Measurements from ENCODE around the gene RNF19B. TPM values are rescaled to one million over a fixed set of nuclear protein-coding genes. Genes with fewer than 3 reads are reported as not detected.

The RNF19B gene
- total RNA-seq, 1 donor from 2014 or later, result 18.7 TPM

GRCh38 chr1:33009561-33009960 is 45.0 kb upstream of the RNF19B start:
- Mint-ChIP-seq H3K4me1 (ENCODE audit: low read depth, unreplicated experiment) (peaks cover 9% of the 10 kb centered on the region), H3K9me3 (ENCODE audit: unreplicated experiment) (peaks cover 3% of the 10 kb centered on the region), H3K4me3 (ENCODE audit: unreplicated experiment) (no peak overlapping the region), H3K36me3 (ENCODE audit: unreplicated experiment) (no peaks in the 10 kb centered on the region), H3K27ac (ENCODE audit: unreplicated experiment) (no peak overlapping the region), H3K27me3 (ENCODE audit: unreplicated experiment) (peaks cover 1% of the 10 kb centered on the region)
- no peak for DNase-seq
- TF ChIP-seq CTCF (IDR thresholded peaks at IDR 0.05; ENCODE audit: partially characterized antibody, unreplicated experiment), result no peak

- TF ChIP-seq CTCF (IDR thresholded peaks at IDR 0.05; ENCODE audit: partially characterized antibody, unreplicated experiment), result no peak
- H3K27ac Mint-ChIP-seq (ENCODE audit: unreplicated experiment), result no peak overlapping the region
- H3K4me3 Mint-ChIP-seq (ENCODE audit: unreplicated experiment), result no peak overlapping the region
- peaks cover 9% of the 10 kb centered on the region for H3K4me1 Mint-ChIP-seq (ENCODE audit: low read depth, unreplicated experiment)
- no peak for DNase-seq
- H3K9me3 Mint-ChIP-seq (ENCODE audit: unreplicated experiment), result peaks cover 3% of the 10 kb centered on the region
- peaks cover 1% of the 10 kb centered on the region for H3K27me3 Mint-ChIP-seq (ENCODE audit: unreplicated experiment)
- no peaks in the 10 kb centered on the region for H3K36me3 Mint-ChIP-seq (ENCODE audit: unreplicated experiment)
These were observed 43.7 kb upstream of the RNF19B start for GRCh38 chr1:33008051-33008914.

GRCh38 chr1:33007190-33008050 is 42.8 kb upstream of the RNF19B start:
- Mint-ChIP-seq H3K27me3 (ENCODE audit: unreplicated experiment) (peaks cover 1% of the 10 kb centered on the region), H3K9me3 (ENCODE audit: unreplicated experiment) (peaks cover 3% of the 10 kb centered on the region), H3K4me3 (ENCODE audit: unreplicated experiment) (peak overlapping the region; percentile 20), H3K36me3 (ENCODE audit: unreplicated experiment) (no peaks in the 10 kb centered on the region), H3K27ac (ENCODE audit: unreplicated experiment) (no peak overlapping the region), H3K4me1 (ENCODE audit: low read depth, unreplicated experiment) (peaks cover 9% of the 10 kb centered on the region)
- peak; percentile 25 for DNase-seq
- peak; percentile 30 for TF ChIP-seq CTCF (IDR thresholded peaks at IDR 0.05; ENCODE audit: partially characterized antibody, unreplicated experiment)

GRCh38 chr1:33005838-33006421 is 41.3 kb upstream of the RNF19B start:
- no peak overlapping the region for H3K27ac Mint-ChIP-seq (ENCODE audit: unreplicated experiment)
- H3K9me3 Mint-ChIP-seq (ENCODE audit: unreplicated experiment), result no peaks in the 10 kb centered on the region
- H3K4me1 Mint-ChIP-seq (ENCODE audit: low read depth, unreplicated experiment), result peaks cover 9% of the 10 kb centered on the region
- H3K4me3 Mint-ChIP-seq (ENCODE audit: unreplicated experiment), result no peak overlapping the region
- no peak for TF ChIP-seq CTCF (IDR thresholded peaks at IDR 0.05; ENCODE audit: partially characterized antibody, unreplicated experiment)
- peaks cover 1% of the 10 kb centered on the region for H3K27me3 Mint-ChIP-seq (ENCODE audit: unreplicated experiment)
- no peaks in the 10 kb centered on the region for H3K36me3 Mint-ChIP-seq (ENCODE audit: unreplicated experiment)
- DNase-seq, result no peak

Measured in glutamatergic neuron (in vitro differentiated cells).